H1 (cell line): ENCODE data around the gene KATNAL1. TPM values are rescaled to one million over a fixed set of nuclear protein-coding genes. Genes with fewer than 3 reads are reported as not detected.

Experiments used
- CTCF ChIA-PET: fragments of 300-600 bp; sonication (Branson Sonifier 250); formaldehyde crosslinking; loops from one replicate; lab custom pipeline; 2021; ENCODE audit not compliant: partially characterized antibody; lab: Charles Lee
- POLR2A ChIA-PET: fragments of 300-600 bp; sonication (Branson Sonifier 250); formaldehyde crosslinking; loops from one replicate; lab custom pipeline; 2021; ENCODE audit warnings: inconsistent platforms; ENCODE audit not compliant: partially characterized antibody; lab: Charles Lee
- DNase-seq, 2 experiments: peaks; one replicate each; pipeline versions ENCODE4 v3.0.0 to v3.0.0-alpha.2; 2010 to 2022; ENCODE audit warnings: low spot score in 2 of 2, low read depth in 1 of 2, mixed read lengths in 1 of 2
- FAIRE-seq: peaks from 2 replicates; lab custom pipeline; 2011; peaks lifted over from hg19 to GRCh38; lab: Jason Lieb, UNC
- H2AFZ ChIP-seq: 2 replicates; pipeline ENCODE4 v1.8.1; 2012; ENCODE audit warnings: low read length, inconsistent platforms
- H2AK5ac ChIP-seq: 2 replicates; pipeline ENCODE4 v1.6.1; 2013; ENCODE audit warnings: low read depth, low read length
- H2BK120ac ChIP-seq: replicated peaks from 2 replicates; pipeline ENCODE3; 2013; ENCODE audit warnings: low read depth, low read length, inconsistent platforms
- H2BK12ac ChIP-seq: 2 replicates; pipeline ENCODE4 v1.6.1; 2013; ENCODE audit warnings: low read depth, low read length
- H2BK15ac ChIP-seq: 2 replicates; pipeline ENCODE4 v1.6.1; 2013; ENCODE audit warnings: low read length
- H2BK20ac ChIP-seq: 2 replicates; pipeline ENCODE4 v1.6.1; 2013; ENCODE audit warnings: low read length
- H2BK5ac ChIP-seq: 2 replicates; pipeline ENCODE4 v1.6.1; 2013; ENCODE audit warnings: low read depth, low read length
- H3K14ac ChIP-seq: 2 replicates; pipeline ENCODE4 v1.6.1; 2013; ENCODE audit warnings: inconsistent platforms; ENCODE audit not compliant: insufficient read length
- H3K18ac ChIP-seq: 2 replicates; pipeline ENCODE4 v1.6.1; 2013; ENCODE audit warnings: low read length; ENCODE audit errors: extremely low read depth
- H3K23ac ChIP-seq: 2 replicates; pipeline ENCODE4 v1.6.1; 2013; ENCODE audit warnings: inconsistent platforms; ENCODE audit not compliant: insufficient read length
- H3K23me2 ChIP-seq: 2 replicates; pipeline ENCODE4 v1.6.1; 2013; ENCODE audit warnings: low read depth, low read length
- H3K27ac ChIP-seq: 2 replicates; pipeline ENCODE4 v1.6.1; 2011; ENCODE audit warnings: low read depth, low read length, inconsistent platforms
- H3K27me3 ChIP-seq, 4 experiments: replicated peaks in 1 of 4; 1 replicate in 1 of 4; 2 replicates in 3 of 4; pipeline versions ENCODE4 v1.6.1 to v1.8.1; 2011 to 2013; ENCODE audit warnings: low read length in 3 of 4, mild to moderate bottlenecking in 3 of 4, inconsistent platforms in 2 of 4, mixed read lengths in 2 of 4, moderate library complexity in 1 of 4; ENCODE audit not compliant: control insufficient read depth in 3 of 4, insufficient read depth in 3 of 4; ENCODE audit errors: extremely low read depth in 1 of 4
- H3K36me3 ChIP-seq, 4 experiments: 2 replicates each; pipeline versions ENCODE4 v1.6.1 to v1.8.1; 2011 to 2013; ENCODE audit warnings: mild to moderate bottlenecking in 4 of 4, low read length in 3 of 4, moderate library complexity in 2 of 4, control low read depth in 1 of 4, inconsistent platforms in 1 of 4; ENCODE audit not compliant: insufficient read depth in 4 of 4, control insufficient read depth in 2 of 4
- H3K4ac ChIP-seq: replicated peaks from 2 replicates; pipeline ENCODE3; 2013; ENCODE audit warnings: low read length, low read depth, mixed read lengths, inconsistent platforms; ENCODE audit not compliant: insufficient read length
- H3K4me1 ChIP-seq, 4 experiments: replicated peaks in 1 of 4; 1 replicate in 1 of 4; 2 replicates in 3 of 4; pipeline versions ENCODE4 v1.6.1 to v1.8.1; 2011 to 2013; ENCODE audit warnings: low read length in 3 of 4, inconsistent platforms in 2 of 4, mixed read lengths in 1 of 4; ENCODE audit not compliant: insufficient read depth in 4 of 4, control insufficient read depth in 3 of 4
- H3K4me2 ChIP-seq, 2 experiments: 2 replicates each; pipeline versions ENCODE4 v1.6.1 to v1.8.1; 2011 to 2013; ENCODE audit warnings: low read depth in 2 of 2, low read length in 2 of 2, control low read depth in 1 of 2, inconsistent platforms in 1 of 2, mild to moderate bottlenecking in 1 of 2; ENCODE audit not compliant: insufficient read depth in 1 of 2
- H3K4me3 ChIP-seq, 4 experiments: fragments of 200-600, 300-600 bp in 1 of 4; sonication (generic), shearing (Covaris generic), sonication (Bioruptor Twin) in 1 of 4; 2 replicates each; pipeline versions ENCODE4 v1.5.1 to v1.8.1; 2011 to 2016; ENCODE audit warnings: low read length in 4 of 4, low read depth in 3 of 4, control low read depth in 2 of 4, inconsistent platforms in 2 of 4, mild to moderate bottlenecking in 2 of 4, mixed read lengths in 1 of 4, moderate library complexity in 1 of 4; ENCODE audit not compliant: insufficient read depth in 2 of 4; ENCODE audit errors: extremely low read depth in 1 of 4
- H3K56ac ChIP-seq: replicated peaks from 2 replicates; pipeline ENCODE3; 2013; ENCODE audit warnings: low read depth, mild to moderate bottlenecking, mixed read lengths, low read length, inconsistent platforms; ENCODE audit not compliant: insufficient read length
- H3K79me1 ChIP-seq: 2 replicates; pipeline ENCODE4 v1.6.1; 2013; ENCODE audit warnings: low read depth, low read length, control low read depth
- H3K79me2 ChIP-seq, 2 experiments: 2 replicates each; pipeline versions ENCODE4 v1.6.1 to v1.8.1; 2012 to 2013; ENCODE audit warnings: low read length in 2 of 2, mild to moderate bottlenecking in 2 of 2, inconsistent platforms in 1 of 2; ENCODE audit not compliant: insufficient read depth in 2 of 2, control insufficient read depth in 1 of 2
- H3K9ac ChIP-seq, 4 experiments: replicated peaks in 1 of 4; 1 replicate in 1 of 4; 2 replicates in 3 of 4; pipeline versions ENCODE4 v1.6.1 to v1.8.1; 2011 to 2013; ENCODE audit warnings: low read depth in 3 of 4, low read length in 3 of 4, control low read depth in 2 of 4, mild to moderate bottlenecking in 2 of 4, moderate library complexity in 2 of 4, inconsistent platforms in 1 of 4; ENCODE audit errors: extremely low read depth in 1 of 4
- H3K9me3 ChIP-seq, 2 experiments: 2 replicates each; pipeline versions ENCODE4 v1.6.1 to v1.8.1; 2012 to 2013; ENCODE audit warnings: mild to moderate bottlenecking in 2 of 2, moderate library complexity in 2 of 2, control low read depth in 1 of 2, inconsistent platforms in 1 of 2, low read depth in 1 of 2, low read length in 1 of 2, mixed read lengths in 1 of 2; ENCODE audit not compliant: insufficient read depth in 2 of 2
- H4K20me1 ChIP-seq, 2 experiments: replicated peaks in 1 of 2; 2 replicates each; pipeline versions ENCODE3 to v1.8.1; 2011 to 2013; ENCODE audit warnings: inconsistent platforms in 2 of 2, low read length in 2 of 2, mild to moderate bottlenecking in 1 of 2; ENCODE audit not compliant: insufficient read depth in 2 of 2, control insufficient read depth in 1 of 2
- H4K5ac ChIP-seq: 2 replicates; pipeline ENCODE4 v1.6.1; 2013; ENCODE audit warnings: low read length, low read depth, mixed read lengths, inconsistent platforms; ENCODE audit not compliant: insufficient read length
- H4K8ac ChIP-seq: 2 replicates; pipeline ENCODE4 v1.8.0; 2013; ENCODE audit warnings: mild to moderate bottlenecking, moderate library complexity, low read length, inconsistent platforms; ENCODE audit not compliant: insufficient read depth; ENCODE audit errors: extremely low read depth
- H4K91ac ChIP-seq: replicated peaks from 2 replicates; pipeline ENCODE3; 2013; ENCODE audit warnings: low read length, mixed read lengths, inconsistent platforms; ENCODE audit not compliant: insufficient read length
- ATF2 ChIP-seq: IDR thresholded peaks from 2 replicates; pipeline ENCODE4 v1.6.1; 2012; ENCODE audit warnings: low read length, inconsistent platforms
- EP300 ChIP-seq, 2 experiments: IDR thresholded peaks; 1 replicate in 1 of 2; 2 replicates in 1 of 2; pipeline ENCODE4 v1.6.1; 2011 to 2012; ENCODE audit warnings: low read depth in 2 of 2, low read length in 2 of 2, mild to moderate bottlenecking in 2 of 2, borderline replicate concordance in 1 of 2, inconsistent platforms in 1 of 2, moderate library complexity in 1 of 2
- HDAC2 ChIP-seq, 2 experiments: fragments of 300-600 bp in 1 of 2; sonication (generic) in 1 of 2; IDR thresholded peaks; 2 replicates each; pipeline ENCODE4 v1.6.1; 2011 to 2012; ENCODE audit warnings: low read depth in 2 of 2, low read length in 2 of 2, mild to moderate bottlenecking in 2 of 2, moderate library complexity in 2 of 2, borderline replicate concordance in 1 of 2, inconsistent platforms in 1 of 2
- MAFK ChIP-seq: IDR thresholded peaks from 2 replicates; pipeline ENCODE4 v1.6.1; 2012; ENCODE audit warnings: low read depth, mild to moderate bottlenecking, improper control_type of control experiment, low read length
- NRF1 ChIP-seq: IDR thresholded peaks from 2 replicates; pipeline ENCODE4 v1.6.1; 2011; ENCODE audit warnings: mild to moderate bottlenecking, low read depth, low read length, improper control_type of control experiment
- PHF8 ChIP-seq: fragments of 200-600 bp; sonication (generic); conservative IDR thresholded peaks from 2 replicates; pipeline ENCODE4 v1.7.1; 2012; ENCODE audit warnings: low read depth, mild to moderate bottlenecking, inconsistent platforms, low read length, moderate library complexity
- POLR2A ChIP-seq, 2 experiments: IDR thresholded peaks; 1 replicate in 1 of 2; 2 replicates in 1 of 2; pipeline ENCODE4 v1.6.1; 2011; ENCODE audit warnings: low read depth in 2 of 2, low read length in 2 of 2, mild to moderate bottlenecking in 2 of 2; ENCODE audit errors: control extremely low read depth in 1 of 2
- RBBP5 ChIP-seq: IDR thresholded peaks from 2 replicates; pipeline ENCODE4 v1.7.1; 2012; ENCODE audit warnings: low read depth, mild to moderate bottlenecking, inconsistent platforms, low read length, moderate library complexity, borderline replicate concordance
- RNF2 ChIP-seq: fragments of 200-900, 300-1000 bp; sonication (generic); IDR thresholded peaks from 2 replicates; pipeline ENCODE4 v1.7.1; 2016; ENCODE audit warnings: borderline replicate concordance, low read depth, mild to moderate bottlenecking, antibody characterized with exemption, low read length; ENCODE audit not compliant: poor library complexity, severe bottlenecking; ENCODE audit errors: missing control alignments
- SP4 ChIP-seq: IDR thresholded peaks from 2 replicates; pipeline ENCODE4 v1.6.1; 2012; ENCODE audit warnings: low read length, inconsistent platforms
- TCF12 ChIP-seq: IDR thresholded peaks from 2 replicates; pipeline ENCODE4 v1.6.1; 2011; ENCODE audit warnings: low read depth, mild to moderate bottlenecking, low read length
- TEAD4 ChIP-seq: IDR thresholded peaks from 2 replicates; pipeline ENCODE4 v1.6.1; 2012; ENCODE audit warnings: low read depth, low read length, inconsistent platforms, mixed read lengths
- WGBS, 2 experiments: shearing (Covaris generic) in 1 of 2; methylation state at CpG; one replicate each; pipeline versions ENCODE4 v1.1.6 to v1.1.7; 2013 to 2015; ENCODE audit warnings: low lambda C conversion rate in 2 of 2, mixed read lengths in 2 of 2, inconsistent platforms in 1 of 2, low coverage in 1 of 2, missing lambda C conversion rate in 1 of 2; ENCODE audit not compliant: insufficient replicate concordance in 2 of 2, insufficient coverage in 1 of 2, insufficient read length in 1 of 2; ENCODE audit errors: extremely low coverage in 1 of 2, missing lambda C conversion rate in 1 of 2; 5-methylcytosine and 5-hydroxymethylcytosine counted together
- polyA plus RNA-seq, 7 experiments: library from polyadenylated mRNA; depleted of rRNA in 3 of 7; stranded (reverse) in 5 of 7; unstranded in 2 of 7; fragments of >200 nt in 5 of 7; fragments of 200-250 nt in 2 of 7; gene quantifications; 1 replicate in 5 of 7; 2 replicates in 1 of 7; 4 replicates in 1 of 7; pipeline versions ENCODE4 v1.2.1 to v1.2.3, GENCODE V29; 2011 to 2013; ENCODE audit warnings: missing spikeins in 2 of 7, mixed read lengths in 2 of 7
- total RNA-seq: library from RNA; stranded (reverse); fragmentation: NEBNext Ultra II Directional; extraction: Animal tissue kit (Norgen Biotek cat#: 25700); gene quantifications from 2 replicates; pipeline ENCODE4 v1.2.1, GENCODE V29; 2021

The KATNAL1 gene
- total and polyA plus RNA-seq, 2 of the 8 experiments (the other 6 are each of a cell fraction or from before 2014, with no cell fraction given), result 4.0 to 13.2 TPM

GRCh38 chr13:30300596-30300995, 6.8 kb downstream of the KATNAL1 start:
- CTCF ChIA-PET, result interaction anchor here (0.6 to 1.6 kb wide), 4 partner anchors 9 to 107 kb away, joined by 3 to 5 read pairs (median 4); no protein-coding TSS in a partner anchor
- TF ChIP-seq SP4, result no peak
- no peak for TF ChIP-seq EP300 (IDR thresholded peaks at IDR 0.05; ENCODE audit: borderline replicate concordance in 1 of 2, low read depth in 2 of 2, low read length in 2 of 2)
- TF ChIP-seq HDAC2 (IDR thresholded peaks at IDR 0.05; ENCODE audit: borderline replicate concordance in 1 of 2, low read depth in 2 of 2, low read length in 2 of 2), result no peak
- no peak for TF ChIP-seq MAFK
- no peak for TF ChIP-seq TCF12
- no peak for TF ChIP-seq NRF1
- TF ChIP-seq RNF2, result no peak
- no peak for TF ChIP-seq POLR2A (IDR thresholded peaks at IDR 0.05; ENCODE audit: control extremely low read depth in 1 of 2, low read depth in 2 of 2, low read length in 2 of 2)
- TF ChIP-seq TEAD4, result no peak
- TF ChIP-seq ATF2, result no peak
- TF ChIP-seq PHF8, result no peak
- no peak for TF ChIP-seq RBBP5

More at GRCh38 chr13:30300596-30300995, 6.8 kb downstream of the KATNAL1 start:
- no peaks in the 10 kb centered on the region for H3K36me3 ChIP-seq
- H3K14ac ChIP-seq, result no peak overlapping the region
- H2AFZ ChIP-seq, result no peak overlapping the region
- H3K23me2 ChIP-seq, result no peaks in the 10 kb centered on the region
- H2BK5ac ChIP-seq, result no peak overlapping the region
- H3K4me2 ChIP-seq, result no peak overlapping the region
- POLR2A ChIA-PET, result interaction anchor here (0.6 kb wide), 1 partner anchor 496 kb away, joined by 4 read pairs; no protein-coding TSS in a partner anchor
- no peak overlapping the region for H3K9ac ChIP-seq
- H3K79me2 ChIP-seq, result peaks cover 0 to 73% of the 10 kb centered on the region in 2 experiments; a peak in 2 of 4 replicates
- no peaks in the 10 kb centered on the region for H3K9me3 ChIP-seq
- no peak overlapping the region for H3K18ac ChIP-seq
- no peaks in the 10 kb centered on the region for H3K27me3 ChIP-seq
- no peak overlapping the region for H2BK15ac ChIP-seq
- no peaks in the 10 kb centered on the region for H3K4me1 ChIP-seq
- no peak overlapping the region for H2BK120ac ChIP-seq
- FAIRE-seq, result no peak
- no peak overlapping the region for H3K4me3 ChIP-seq
- no peak overlapping the region for H2BK20ac ChIP-seq
- H3K56ac ChIP-seq, result no peak overlapping the region
- H3K4ac ChIP-seq, result no peak overlapping the region
- no peaks in the 10 kb centered on the region for H4K20me1 ChIP-seq
- no peak overlapping the region for H4K5ac ChIP-seq
- H2AK5ac ChIP-seq, result no peak overlapping the region
- H4K91ac ChIP-seq, result no peak overlapping the region
- no peak overlapping the region for H4K8ac ChIP-seq
- DNase-seq, result no peak
- no peak overlapping the region for H3K27ac ChIP-seq
- H3K23ac ChIP-seq, result no peak overlapping the region
- 92% methylated on average over 1 of the region's 1 CpG; no CpG with 5 or more reads in 1 of the 2 experiments for WGBS, 2 experiments
- no peak overlapping the region for H2BK12ac ChIP-seq
- H3K79me1 ChIP-seq, result peaks cover 2% of the 10 kb centered on the region; the same call in 1 of the 2 replicates
